ENCODE data around the gene AKAP10. TPM values are rescaled to one million over a fixed set of nuclear protein-coding genes. Genes with fewer than 3 reads are reported as not detected.
"Not testable (repeated sequence)": the region's sequence is repeated elsewhere in the genome, so short reads cannot be mapped to it uniquely, and the experiment has no call there.

The AKAP10 gene
- total RNA-seq, 1 donor from 2014 or later, result 29.2 TPM

- DNase-seq, result no peak
These were observed 1.2 kb upstream of the AKAP10 start for GRCh38 chr17:19978805-19979211.

- no peak for DNase-seq
These were observed 678 bp upstream of the AKAP10 start for GRCh38 chr17:19978209-19978802.

- no peak for DNase-seq
These were observed 2.0 kb downstream of the AKAP10 start for GRCh38 chr17:19975601-19976000.

- no peak for DNase-seq
These were observed 4.5 kb downstream of the AKAP10 start for GRCh38 chr17:19973156-19973555.

GRCh38 chr17:19962954-19963353, 14.7 kb downstream of the AKAP10 start:
- DNase-seq, result not testable (repeated sequence)

GRCh38 chr17:19958023-19958422, 19.6 kb downstream of the AKAP10 start:
- DNase-seq, result no peak

GRCh38 chr17:19955099-19955498, 22.5 kb downstream of the AKAP10 start:
- no peak for DNase-seq

- DNase-seq, result not testable (repeated sequence)
These were observed 26.2 kb downstream of the AKAP10 start for GRCh38 chr17:19951411-19951810.

GRCh38 chr17:19950624-19951195, 26.9 kb downstream of the AKAP10 start:
- not testable (repeated sequence) for DNase-seq

GRCh38 chr17:19948116-19948943, 29.3 kb downstream of the AKAP10 start:
- no peak for DNase-seq

GRCh38 chr17:19946921-19947320, 30.7 kb downstream of the AKAP10 start:
- no peak for DNase-seq

GRCh38 chr17:19945009-19945626, 32.5 kb downstream of the AKAP10 start:
- no peak for DNase-seq

- no peak for DNase-seq
These were observed 34.0 kb downstream of the AKAP10 start for GRCh38 chr17:19943599-19943998.

GRCh38 chr17:19943026-19943425, 34.6 kb downstream of the AKAP10 start:
- DNase-seq, result no peak

GRCh38 chr17:19940722-19941464, 36.7 kb downstream of the AKAP10 start:
- no peak for DNase-seq

- peak; percentile 21 for DNase-seq
These were observed 37.5 kb downstream of the AKAP10 start for GRCh38 chr17:19939993-19940721.

GRCh38 chr17:19938736-19939135, 38.9 kb downstream of the AKAP10 start:
- DNase-seq, result no peak

GRCh38 chr17:19937522-19937921, 40.1 kb downstream of the AKAP10 start:
- DNase-seq, result no peak

GRCh38 chr17:19935169-19935568, 42.5 kb downstream of the AKAP10 start:
- no peak for DNase-seq

- no peak for DNase-seq
These were observed 44.0 kb downstream of the AKAP10 start for GRCh38 chr17:19933628-19934027.

- DNase-seq, result no peak
These were observed 44.4 kb downstream of the AKAP10 start for GRCh38 chr17:19933221-19933620.

- DNase-seq, result no peak
These were observed 49.3 kb downstream of the AKAP10 start for GRCh38 chr17:19928299-19928698.

Measured in skin of body (tissue), 2 donors.